Hepatocyte (in vitro differentiated cells): ENCODE results near the gene SKIL.

Source experiments
- EZH2 ChIP-seq: fragments of 200-600 bp; sonication (generic); IDR thresholded peaks from 2 replicates; pipeline ENCODE4 v1.6.1; 2016; ENCODE audit warnings: antibody characterized with exemption, mild to moderate bottlenecking, borderline replicate concordance
- EZH2phosphoT487 ChIP-seq: fragments of 200-600 bp; sonication (generic); IDR thresholded peaks from one replicate; pipeline ENCODE4 v1.6.1; 2018; ENCODE audit warnings: antibody characterized with exemption, mild to moderate bottlenecking, low read depth, moderate library complexity; ENCODE audit not compliant: unreplicated experiment, severe bottlenecking
- TF ChIP-seq, protein P1 (sequence below): fragments of 200-600 bp; sonication (generic); IDR thresholded peaks from 2 replicates; pipeline ENCODE4 v1.5.1; 2016; ENCODE audit warnings: antibody characterized with exemption, mild to moderate bottlenecking; ENCODE audit not compliant: poor library complexity

DNA sequence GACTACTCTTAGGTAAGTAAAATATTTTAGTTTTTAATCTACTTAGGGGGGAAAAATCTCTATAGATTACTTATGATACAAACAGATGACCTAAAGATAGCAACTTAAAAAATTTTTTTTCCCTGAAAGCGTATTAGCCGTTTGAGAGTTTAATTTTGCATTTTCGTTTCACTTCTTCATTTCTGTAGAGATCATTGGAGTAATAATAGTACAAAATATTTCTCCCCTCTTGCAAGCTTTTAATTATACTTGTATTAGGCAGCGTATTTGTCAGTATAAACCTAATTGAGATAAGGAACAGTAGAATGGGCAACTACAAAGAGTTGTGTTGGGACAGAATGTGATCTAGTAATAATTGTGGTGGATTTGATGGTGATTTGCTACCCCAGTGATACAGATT is 10.3 kb downstream of the SKIL start:
- TF ChIP-seq, protein P1, sequence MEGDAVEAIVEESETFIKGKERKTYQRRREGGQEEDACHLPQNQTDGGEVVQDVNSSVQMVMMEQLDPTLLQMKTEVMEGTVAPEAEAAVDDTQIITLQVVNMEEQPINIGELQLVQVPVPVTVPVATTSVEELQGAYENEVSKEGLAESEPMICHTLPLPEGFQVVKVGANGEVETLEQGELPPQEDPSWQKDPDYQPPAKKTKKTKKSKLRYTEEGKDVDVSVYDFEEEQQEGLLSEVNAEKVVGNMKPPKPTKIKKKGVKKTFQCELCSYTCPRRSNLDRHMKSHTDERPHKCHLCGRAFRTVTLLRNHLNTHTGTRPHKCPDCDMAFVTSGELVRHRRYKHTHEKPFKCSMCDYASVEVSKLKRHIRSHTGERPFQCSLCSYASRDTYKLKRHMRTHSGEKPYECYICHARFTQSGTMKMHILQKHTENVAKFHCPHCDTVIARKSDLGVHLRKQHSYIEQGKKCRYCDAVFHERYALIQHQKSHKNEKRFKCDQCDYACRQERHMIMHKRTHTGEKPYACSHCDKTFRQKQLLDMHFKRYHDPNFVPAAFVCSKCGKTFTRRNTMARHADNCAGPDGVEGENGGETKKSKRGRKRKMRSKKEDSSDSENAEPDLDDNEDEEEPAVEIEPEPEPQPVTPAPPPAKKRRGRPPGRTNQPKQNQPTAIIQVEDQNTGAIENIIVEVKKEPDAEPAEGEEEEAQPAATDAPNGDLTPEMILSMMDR = no peak
- TF ChIP-seq EZH2 (no peak), EZH2phosphoT487 (no peak)
